ENCODE results near the gene ATG4D. TPM values are rescaled to one million over a fixed set of nuclear protein-coding genes. Genes with fewer than 3 reads are reported as not detected.
"Not testable (repeated sequence)": the region's sequence is repeated elsewhere in the genome, so short reads cannot be mapped to it uniquely, and the experiment has no call there.

Gene ATG4D
- total RNA-seq, 1 donor from 2014 or later: 38.5 TPM

DNA sequence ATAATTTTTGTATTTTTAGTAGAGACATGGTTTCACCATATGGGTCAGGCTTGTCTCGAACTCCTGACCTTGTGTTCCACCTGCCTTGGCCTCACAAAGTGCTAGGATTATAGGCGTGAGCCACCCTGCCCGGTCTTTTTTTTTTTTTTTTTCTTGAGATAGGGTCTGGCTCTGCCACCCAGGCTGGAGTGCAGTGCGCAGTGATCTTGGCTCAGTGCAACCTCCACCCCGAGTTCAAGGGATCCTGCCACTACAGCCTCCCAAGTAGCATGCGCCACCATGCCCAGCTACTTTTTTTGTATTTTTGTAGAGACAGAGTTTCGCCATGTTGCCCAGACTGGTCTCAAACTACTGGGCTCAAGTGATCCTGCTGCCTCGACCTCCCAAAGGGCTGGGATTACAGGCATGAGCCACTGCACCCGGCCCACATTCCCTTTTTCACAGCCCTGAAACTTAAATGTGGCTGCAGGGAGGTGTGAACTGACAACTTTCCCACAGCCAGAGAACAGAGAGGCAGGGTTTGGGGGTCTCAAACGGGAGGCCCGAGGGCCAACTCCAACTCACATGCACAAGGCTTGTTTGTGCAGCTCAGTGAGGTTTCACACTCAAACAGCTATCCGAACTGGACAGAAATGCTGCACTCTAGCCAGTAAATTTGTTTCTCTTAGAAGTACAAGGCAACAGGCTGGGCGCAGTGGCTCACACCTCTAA is 22.1 kb upstream of the ATG4D start:
- Histone ChIP-seq H3K36me3 (ENCODE audit: control insufficient read depth, insufficient read depth, low read length) (no peaks in the 10 kb centered on the region), H3K4me3 (ENCODE audit: low read depth, low read length) (no peak overlapping the region), H3K27me3 (ENCODE audit: control insufficient read depth, insufficient read depth, low read length) (peaks cover 42% of the 10 kb centered on the region)
- DNase-seq (ENCODE audit: low read depth): no peak
- TF ChIP-seq CTCF (IDR thresholded peaks at IDR 0.05; ENCODE audit: insufficient read depth, low read length, poor library complexity, severe bottlenecking): no peak

DNA sequence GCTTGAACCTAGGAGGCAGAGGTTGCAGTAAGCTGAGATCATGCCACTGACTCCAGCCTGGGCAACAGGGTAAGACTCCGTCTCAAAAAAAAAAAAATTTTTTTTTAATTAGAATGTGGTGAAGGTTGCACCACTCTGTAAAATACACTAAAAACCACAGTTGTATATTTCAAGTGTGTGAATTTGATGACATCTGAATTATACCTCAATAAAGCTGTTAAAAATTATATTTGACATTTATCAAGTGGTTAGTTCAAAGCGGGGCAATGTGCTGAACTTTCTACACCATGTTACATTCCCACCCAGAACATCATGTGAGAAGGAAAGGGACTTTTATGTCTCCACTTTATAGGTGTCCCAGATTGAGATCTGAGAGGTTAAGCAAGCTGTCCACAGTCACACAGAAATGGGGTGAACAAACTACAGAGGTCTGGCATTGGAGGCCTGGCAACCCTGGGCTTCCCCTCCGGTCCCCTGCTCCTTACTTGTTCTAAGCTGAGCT is 20.5 kb upstream of the ATG4D start:
- Histone ChIP-seq H3K27me3 (ENCODE audit: control insufficient read depth, insufficient read depth, low read length) (peaks cover 27% of the 10 kb centered on the region), H3K36me3 (ENCODE audit: control insufficient read depth, insufficient read depth, low read length) (no peaks in the 10 kb centered on the region), H3K4me3 (ENCODE audit: low read depth, low read length) (no peak overlapping the region)
- DNase-seq (ENCODE audit: low read depth): no peak
- no peak for TF ChIP-seq CTCF (IDR thresholded peaks at IDR 0.05; ENCODE audit: insufficient read depth, low read length, poor library complexity, severe bottlenecking)

- DNase-seq (ENCODE audit: low read depth): no peak
- no peak for TF ChIP-seq CTCF (IDR thresholded peaks at IDR 0.05; ENCODE audit: insufficient read depth, low read length, poor library complexity, severe bottlenecking)
- H3K36me3 ChIP-seq (ENCODE audit: control insufficient read depth, insufficient read depth, low read length): no peaks in the 10 kb centered on the region
- no peak overlapping the region for H3K4me3 ChIP-seq (ENCODE audit: low read depth, low read length)
- peaks cover 8% of the 10 kb centered on the region for H3K27me3 ChIP-seq (ENCODE audit: control insufficient read depth, insufficient read depth, low read length)
Measured at GRCh38 chr19:10525636-10526035, 18.1 kb upstream of the ATG4D start.

DNA sequence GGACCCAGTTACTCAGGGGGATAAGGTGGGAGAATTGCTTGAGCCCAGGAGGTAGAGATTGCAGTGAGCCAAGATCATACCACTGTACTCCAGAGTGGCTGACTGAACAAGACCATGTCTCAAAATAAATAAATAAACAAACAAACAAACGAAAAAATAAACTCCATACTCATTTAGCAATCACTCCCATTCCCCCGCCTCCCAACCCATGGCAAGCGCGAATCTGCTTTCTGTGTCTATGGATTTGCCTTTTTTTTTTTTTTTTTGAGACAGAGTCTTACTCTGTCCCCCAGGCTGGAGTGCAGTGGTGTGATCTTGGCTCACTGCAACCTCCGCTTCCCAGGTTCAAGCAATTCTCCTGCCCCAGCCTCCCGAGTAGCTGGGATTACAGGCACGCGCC is 16.8 kb upstream of the ATG4D start:
- not testable (repeated sequence) for H3K4me3 ChIP-seq (ENCODE audit: low read depth, low read length); H3K36me3 ChIP-seq (ENCODE audit: control insufficient read depth, insufficient read depth, low read length); DNase-seq (ENCODE audit: low read depth); H3K27me3 ChIP-seq (ENCODE audit: control insufficient read depth, insufficient read depth, low read length)

- no peak overlapping the region for H3K4me3 ChIP-seq (ENCODE audit: low read depth, low read length)
- DNase-seq (ENCODE audit: low read depth): no peak
- H3K27me3 ChIP-seq (ENCODE audit: control insufficient read depth, insufficient read depth, low read length): peaks cover 5% of the 10 kb centered on the region
- TF ChIP-seq CTCF (IDR thresholded peaks at IDR 0.05; ENCODE audit: insufficient read depth, low read length, poor library complexity, severe bottlenecking): no peak
- no peaks in the 10 kb centered on the region for H3K36me3 ChIP-seq (ENCODE audit: control insufficient read depth, insufficient read depth, low read length)
Measured at GRCh38 chr19:10532457-10532856, 11.2 kb upstream of the ATG4D start.

DNA sequence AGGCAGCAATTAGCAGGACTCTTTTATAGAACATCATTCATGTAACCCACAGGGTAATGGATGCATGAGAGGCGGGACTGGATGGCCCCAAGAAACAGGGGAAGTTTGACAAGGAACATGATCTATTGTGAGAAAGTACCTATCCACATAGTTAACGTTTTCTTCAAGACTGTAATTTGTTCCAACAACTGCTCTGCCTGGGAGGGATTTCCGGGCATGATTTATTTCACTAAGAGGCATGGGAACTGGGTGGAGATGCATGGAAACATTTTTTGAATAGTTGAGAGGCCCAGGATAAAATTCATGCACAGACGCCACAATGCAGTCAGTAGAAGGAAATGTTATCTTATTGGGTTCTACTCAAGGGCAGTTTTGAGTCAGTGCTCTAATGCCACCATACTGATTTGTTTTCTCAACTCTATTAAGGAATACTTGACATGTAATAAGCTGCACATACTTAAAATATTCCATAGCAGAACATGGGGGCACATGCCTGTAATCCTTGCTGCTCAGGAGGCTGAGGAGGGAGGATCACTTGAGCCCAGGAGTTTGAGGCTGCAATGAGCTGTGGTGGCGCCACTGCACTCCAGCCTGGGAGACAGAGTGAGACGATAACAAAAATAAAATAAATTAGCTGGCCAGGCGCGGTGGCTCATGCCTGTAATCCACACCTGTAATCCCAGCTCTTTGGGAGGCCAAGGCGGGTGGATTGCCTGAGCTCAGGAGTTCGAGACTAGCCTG is 9.9 kb upstream of the ATG4D start:
- no peaks in the 10 kb centered on the region for H3K36me3 ChIP-seq (ENCODE audit: control insufficient read depth, insufficient read depth, low read length)
- no peak overlapping the region for H3K4me3 ChIP-seq (ENCODE audit: low read depth, low read length)
- DNase-seq (ENCODE audit: low read depth): no peak
- peaks cover 5% of the 10 kb centered on the region for H3K27me3 ChIP-seq (ENCODE audit: control insufficient read depth, insufficient read depth, low read length)
- TF ChIP-seq CTCF (IDR thresholded peaks at IDR 0.05; ENCODE audit: insufficient read depth, low read length, poor library complexity, severe bottlenecking): no peak

Measured in kidney epithelial cell (primary cell).